HG03354 (cell line): ENCODE data around the gene MAP3K5.

Experiments used
- ATAC-seq: cut with Tn5 transposase; IDR thresholded peaks from one replicate; pipeline ENCODE4 v1.9.1; 2021; ENCODE audit warnings: mild to moderate bottlenecking; ENCODE audit not compliant: unreplicated experiment, poor library complexity, severe bottlenecking

The MAP3K5 gene

GRCh38 chr6:136660727-136661126 is 131.6 kb downstream of the MAP3K5 start:
- no peak for ATAC-seq

GRCh38 chr6:136659991-136660499 is 132.2 kb downstream of the MAP3K5 start:
- ATAC-seq: no peak

- ATAC-seq: no peak
Measured at GRCh38 chr6:136658711-136659110, 133.6 kb downstream of the MAP3K5 start.

- ATAC-seq: no peak
Measured at GRCh38 chr6:136657666-136658065, 134.6 kb downstream of the MAP3K5 start.

GRCh38 chr6:136656121-136656520 is 136.2 kb downstream of the MAP3K5 start:
- ATAC-seq: no peak

- ATAC-seq: no peak
Measured at GRCh38 chr6:136655239-136656014, 136.8 kb downstream of the MAP3K5 start.

- no peak for ATAC-seq
Measured at GRCh38 chr6:136654086-136654485, 138.2 kb downstream of the MAP3K5 start.

- no peak for ATAC-seq
Measured at GRCh38 chr6:136652656-136653055, 139.6 kb downstream of the MAP3K5 start.

GRCh38 chr6:136651982-136652381 is 140.3 kb downstream of the MAP3K5 start:
- no peak for ATAC-seq

- peak; percentile 89 for ATAC-seq
Measured at GRCh38 chr6:136647363-136647852, 144.9 kb downstream of the MAP3K5 start.

- ATAC-seq: no peak
Measured at GRCh38 chr6:136646377-136646776, 145.9 kb downstream of the MAP3K5 start.

- no peak for ATAC-seq
Measured at GRCh38 chr6:136644597-136644952, 147.7 kb downstream of the MAP3K5 start.

- peak; percentile 31 for ATAC-seq
Measured at GRCh38 chr6:136643850-136644596, 148.3 kb downstream of the MAP3K5 start.

GRCh38 chr6:136641873-136642465 is 150.3 kb downstream of the MAP3K5 start:
- no peak for ATAC-seq

GRCh38 chr6:136641166-136641565 is 151.1 kb downstream of the MAP3K5 start:
- ATAC-seq: no peak

- ATAC-seq: no peak
Measured at GRCh38 chr6:136640132-136640915, 152.0 kb downstream of the MAP3K5 start.

- ATAC-seq: no peak
Measured at GRCh38 chr6:136639702-136640101, 152.6 kb downstream of the MAP3K5 start.

GRCh38 chr6:136635615-136636014 is 156.7 kb downstream of the MAP3K5 start:
- ATAC-seq: no peak

- no peak for ATAC-seq
Measured at GRCh38 chr6:136633355-136633754, 158.9 kb downstream of the MAP3K5 start.

GRCh38 chr6:136628996-136629395 is 163.3 kb downstream of the MAP3K5 start:
- no peak for ATAC-seq
